8988T (cell line): ENCODE data around the gene BABAM2.
A peak's percentile ranks its signal among the peaks of the same experiment; 100 is the strongest.
"Not testable (repeated sequence)": the region's sequence is repeated elsewhere in the genome, so short reads cannot be mapped to it uniquely, and the experiment has no call there.

Experiments
- DNase-seq: peaks from one replicate; pipeline ENCODE4 v3.0.0; 2011

BABAM2 gene

DNA sequence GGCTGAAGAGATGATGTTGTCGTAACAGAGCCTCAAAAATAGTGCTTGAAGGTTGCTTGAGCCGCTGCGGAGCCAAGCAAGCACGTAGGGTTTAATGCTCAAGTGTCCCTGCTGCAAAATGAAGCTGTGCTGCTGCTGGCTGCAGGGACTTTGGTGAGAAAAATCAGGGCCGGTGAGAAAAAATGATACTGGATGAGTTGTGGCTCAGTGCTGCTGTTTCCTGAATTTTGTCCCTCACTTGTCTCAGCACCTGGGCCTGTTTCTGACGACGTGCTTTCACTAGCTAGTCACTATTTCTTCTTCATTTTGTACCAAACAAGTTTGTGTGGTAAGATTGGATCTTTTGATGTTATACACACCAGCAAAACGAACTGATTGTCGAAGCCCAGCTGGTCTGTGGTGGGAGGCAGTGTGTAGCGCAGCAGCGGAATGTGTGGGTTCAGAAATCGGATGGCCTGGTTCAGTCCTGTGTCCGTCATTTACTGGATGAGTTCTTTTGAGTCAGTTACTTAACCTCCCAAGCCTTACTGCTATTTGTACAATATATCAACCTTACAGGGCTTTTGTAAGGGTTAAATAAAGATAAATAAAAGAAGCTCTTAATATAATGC lies 329.3 kb downstream of the BABAM2 start:
- DNase-seq: no peak

DNA sequence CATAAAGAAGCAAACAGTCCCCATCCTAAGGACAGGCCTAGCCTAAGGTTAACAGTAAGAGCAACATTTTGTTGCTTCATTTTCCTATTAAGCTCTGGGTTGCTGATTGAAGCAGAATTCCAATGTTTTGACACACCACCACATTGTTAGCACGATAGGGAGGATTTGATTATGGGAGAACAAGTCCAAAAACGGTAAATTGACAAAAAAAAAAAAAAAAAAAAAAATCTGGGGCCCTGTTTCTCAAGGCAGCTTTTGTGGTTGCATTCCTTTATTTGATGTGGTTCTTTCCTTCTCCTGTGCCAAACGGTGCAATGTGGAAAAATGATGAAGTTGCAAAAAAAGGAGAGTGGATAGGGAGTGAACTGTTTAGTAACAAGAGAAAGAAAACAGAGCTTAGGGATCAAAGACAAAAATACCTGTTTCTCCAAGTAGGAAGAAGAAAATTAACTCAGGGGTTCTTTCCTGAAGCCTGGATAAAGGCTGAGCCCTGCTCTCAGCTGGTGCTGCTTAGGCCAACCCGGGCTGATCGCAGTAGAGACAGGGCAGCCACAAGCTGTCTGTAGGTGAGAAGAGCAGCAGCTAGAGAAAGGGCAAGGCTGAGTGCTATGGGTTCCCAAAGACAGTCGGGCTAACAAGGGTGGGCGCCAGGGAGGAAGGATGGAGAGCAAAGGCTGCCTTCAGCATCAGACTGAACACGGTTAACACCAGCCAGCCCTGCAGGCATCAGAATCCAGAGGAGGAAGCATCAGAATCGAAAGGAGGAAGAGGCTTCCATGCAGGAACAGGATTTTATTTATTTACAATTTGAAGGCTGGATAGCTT lies 334.3 kb downstream of the BABAM2 start:
- DNase-seq: no peak

DNA sequence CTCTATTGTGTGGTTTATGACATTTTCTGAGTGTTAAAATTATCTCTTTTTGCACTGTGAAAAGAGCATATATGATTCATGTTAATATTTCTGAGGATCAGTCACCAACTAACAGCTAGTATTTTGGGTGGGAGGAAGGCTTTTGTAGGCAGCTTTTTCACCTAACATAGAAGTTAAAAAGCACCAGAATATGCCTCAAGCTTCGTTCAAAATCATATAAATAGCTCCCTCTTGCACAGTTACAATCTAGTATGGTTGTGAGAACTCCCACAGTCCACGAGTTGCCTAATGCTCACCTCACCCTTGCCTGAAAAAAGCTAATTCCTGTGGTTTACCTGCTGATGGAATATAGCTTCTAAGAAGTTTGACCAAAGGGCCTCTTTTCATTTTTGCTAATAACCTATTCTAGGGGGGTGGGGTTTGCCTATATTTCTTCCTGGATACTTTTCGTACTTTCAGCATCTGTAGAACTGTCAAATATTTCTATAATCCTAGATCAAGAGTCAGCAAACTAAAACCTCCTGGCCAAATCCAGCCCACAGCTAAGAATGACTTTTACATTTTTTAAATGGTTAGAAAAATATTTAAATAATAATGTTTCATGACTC lies 335.0 kb downstream of the BABAM2 start:
- no peak for DNase-seq

GRCh38 chr2:28226558-28226957 lies 336.0 kb downstream of the BABAM2 start:
- DNase-seq: no peak

- no peak for DNase-seq
Measured at GRCh38 chr2:28227498-28227897, 337.0 kb downstream of the BABAM2 start.

DNA sequence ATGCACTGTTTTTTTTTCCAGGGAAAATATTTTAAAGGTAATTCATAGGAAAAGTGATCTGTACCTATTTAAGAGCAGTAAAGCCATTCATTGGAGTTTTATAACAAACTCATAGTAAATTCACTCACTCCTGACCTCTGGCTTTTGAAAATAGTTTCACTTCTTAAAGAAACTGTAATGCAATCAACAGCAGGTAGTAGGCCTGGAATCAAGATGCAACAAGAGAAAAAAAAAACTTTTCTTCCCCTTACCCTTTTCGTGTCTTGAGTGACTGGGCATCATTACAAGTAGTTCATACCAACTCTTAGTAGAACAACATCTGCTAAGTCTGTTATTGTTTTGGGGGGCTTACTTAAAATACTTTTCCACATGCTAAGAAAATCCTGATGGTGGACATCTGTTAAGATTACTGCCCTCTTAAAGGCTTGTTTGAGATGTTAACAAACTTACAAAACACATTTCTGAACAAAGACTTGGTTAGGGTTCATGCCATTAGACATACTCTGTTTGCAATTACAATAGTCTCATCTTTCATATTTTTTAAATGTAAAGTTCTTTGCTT lies 338.0 kb downstream of the BABAM2 start:
- no peak for DNase-seq

GRCh38 chr2:28231110-28231631 lies 340.6 kb downstream of the BABAM2 start:
- DNase-seq: no peak

GRCh38 chr2:28232295-28232694 lies 341.8 kb downstream of the BABAM2 start:
- DNase-seq: no peak

DNA sequence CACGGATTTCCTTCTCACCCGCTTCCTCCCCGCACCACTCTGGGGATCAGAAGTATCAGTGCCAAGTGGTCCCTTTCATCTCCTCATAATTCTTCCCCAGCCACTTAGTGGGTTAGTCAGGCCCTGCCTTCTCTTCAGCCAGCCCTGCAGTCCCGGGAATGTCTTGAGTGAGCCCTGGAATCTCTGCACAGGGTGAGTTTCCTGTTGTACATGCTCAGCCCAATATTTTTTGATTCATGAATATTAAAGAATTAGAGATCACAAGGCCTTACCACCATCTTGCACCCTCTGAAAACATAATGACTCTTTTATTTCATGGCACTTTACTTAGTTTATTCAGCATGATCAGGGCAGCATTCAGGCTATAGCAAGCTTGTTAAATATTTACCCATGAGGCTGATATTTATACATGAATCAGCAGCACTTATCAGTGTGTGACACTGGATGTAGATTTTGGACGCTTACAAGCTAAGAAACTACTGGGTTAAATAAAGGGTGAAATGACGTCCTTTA lies 342.7 kb downstream of the BABAM2 start:
- DNase-seq: no peak

DNA sequence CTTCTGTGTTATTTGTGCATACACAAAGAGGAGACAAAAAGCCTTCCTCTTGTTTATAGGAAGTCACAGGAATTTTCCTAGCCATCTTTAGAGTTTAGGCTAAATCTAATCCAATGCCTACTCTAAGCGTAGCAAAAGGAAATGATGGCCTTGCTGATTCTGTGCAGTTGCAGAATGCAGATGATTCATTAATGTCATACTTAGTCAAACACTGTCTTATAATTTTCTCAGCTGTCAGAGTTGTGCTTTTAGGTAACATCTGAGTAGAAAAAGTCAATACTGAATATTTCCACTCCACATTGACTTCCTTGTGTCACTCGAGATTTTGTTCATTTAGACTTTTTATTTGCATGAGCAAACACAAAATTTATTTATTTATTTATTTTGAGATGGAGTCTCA lies 344.3 kb downstream of the BABAM2 start:
- no peak for DNase-seq

DNA sequence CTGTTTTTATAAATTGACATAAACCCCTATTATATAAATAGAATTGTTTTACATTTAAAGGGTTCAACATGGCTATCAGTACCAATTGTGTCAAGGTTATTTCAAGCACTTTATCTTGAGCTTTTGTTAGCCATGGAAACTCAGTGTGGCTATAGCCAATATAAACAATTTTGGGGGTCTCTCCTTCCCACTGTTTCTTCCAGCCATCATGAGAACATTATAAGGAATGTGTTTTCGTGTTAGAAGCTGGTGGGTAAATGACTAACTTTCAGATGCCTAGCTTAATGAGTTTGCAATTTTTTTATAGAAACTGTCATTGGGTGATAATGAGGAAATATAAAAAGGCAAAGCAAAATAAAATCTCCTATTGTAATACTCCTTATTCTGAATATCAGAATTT lies 348.7 kb downstream of the BABAM2 start:
- DNase-seq: no peak

DNA sequence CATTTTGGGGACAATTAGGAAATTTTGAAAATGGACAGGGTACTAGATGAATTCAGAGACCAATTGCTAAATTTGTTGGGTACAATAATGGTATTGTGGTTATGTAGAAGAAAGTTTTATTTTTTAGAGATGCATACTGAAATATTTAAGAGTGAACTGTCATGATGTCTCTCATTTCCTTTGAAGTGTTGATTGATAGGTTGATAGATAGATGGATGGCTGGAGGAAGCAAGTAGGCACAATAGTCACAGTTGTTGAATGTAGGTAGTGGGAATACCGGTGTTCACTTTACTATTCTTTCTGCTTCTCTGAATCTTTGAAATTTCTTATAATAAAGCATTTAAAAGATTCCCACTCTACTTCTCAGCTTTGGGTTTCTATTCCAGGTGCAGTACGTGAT lies 350.4 kb downstream of the BABAM2 start:
- DNase-seq: no peak

DNA sequence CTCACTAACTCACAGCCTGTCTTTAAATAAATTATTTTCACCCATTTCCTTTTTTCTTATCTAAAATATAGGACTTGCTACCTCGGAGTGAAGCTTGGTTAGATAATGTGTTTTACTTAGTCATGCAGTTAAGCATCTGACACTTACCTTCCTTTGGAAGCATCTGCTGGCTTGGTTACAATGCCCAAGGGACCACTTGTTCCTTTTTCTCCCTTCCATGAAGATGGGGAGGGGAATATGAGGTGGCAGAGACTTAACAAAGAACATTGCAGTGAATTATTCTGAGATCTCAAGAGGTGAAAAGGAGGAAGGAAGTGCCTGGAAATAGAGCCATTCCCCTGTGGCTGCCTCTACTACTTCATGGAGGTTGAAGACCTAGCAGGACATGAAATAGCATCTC lies 356.8 kb downstream of the BABAM2 start:
- DNase-seq: no peak

DNA sequence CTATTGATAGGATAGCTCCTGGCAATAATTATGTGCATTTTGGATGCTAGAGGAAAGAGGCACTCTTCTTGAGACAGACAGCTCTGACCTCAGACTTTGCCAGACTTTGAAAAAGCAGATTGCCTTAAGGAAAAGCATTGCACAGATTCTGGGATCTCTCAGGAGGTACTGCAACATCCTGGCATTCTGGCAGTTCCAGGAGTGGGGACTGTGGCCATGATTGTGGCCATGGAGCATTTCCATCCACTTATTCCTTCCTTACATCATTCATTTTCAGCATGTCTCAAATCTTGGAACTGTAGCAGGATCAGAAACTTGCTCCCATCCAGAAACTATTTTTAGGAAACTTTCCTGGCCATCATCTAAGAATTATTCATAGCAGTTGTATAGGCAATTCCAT lies 357.2 kb downstream of the BABAM2 start:
- no peak for DNase-seq

- no peak for DNase-seq
Measured at GRCh38 chr2:28248511-28248910, 358.0 kb downstream of the BABAM2 start.

GRCh38 chr2:28250006-28250405 lies 359.5 kb downstream of the BABAM2 start:
- DNase-seq: peak; percentile 38

DNA sequence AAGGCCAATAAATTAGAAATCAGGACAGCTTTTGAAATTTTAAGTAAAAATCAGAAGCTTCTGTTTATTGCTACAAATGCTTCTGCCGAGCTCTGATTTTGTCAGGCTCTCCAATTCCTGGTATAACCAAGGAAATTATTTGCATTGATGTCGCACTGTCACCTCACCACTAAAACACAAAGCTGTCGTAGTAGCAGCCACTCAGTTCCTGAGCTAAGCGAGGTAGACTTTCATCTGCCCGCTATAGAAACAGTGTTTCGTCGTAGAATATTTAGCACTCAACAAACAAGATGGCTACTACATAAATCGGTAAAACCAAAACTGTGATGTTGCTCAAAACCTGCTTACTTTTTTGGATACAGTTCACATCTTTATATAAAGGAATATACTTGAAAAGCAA lies 360.8 kb downstream of the BABAM2 start:
- no peak for DNase-seq

DNA sequence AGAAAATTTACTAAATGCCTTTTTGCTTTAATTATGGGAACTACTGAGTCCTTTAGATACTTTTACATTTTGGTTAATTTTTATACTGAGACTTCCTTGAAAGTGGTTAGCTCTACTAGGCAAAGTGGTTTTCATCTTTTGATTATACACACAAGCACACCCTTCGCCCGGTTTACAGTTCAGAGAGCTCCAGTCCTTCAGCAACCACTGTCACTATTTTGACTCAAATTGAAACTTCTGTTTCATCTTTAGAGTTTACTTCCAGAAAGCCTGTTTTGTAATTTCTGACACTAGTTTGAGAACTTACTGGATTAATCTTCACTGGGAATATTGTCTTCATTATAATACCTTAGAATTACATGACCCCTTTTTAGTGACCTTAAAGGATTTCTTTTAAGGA lies 361.8 kb downstream of the BABAM2 start:
- no peak for DNase-seq

GRCh38 chr2:28253543-28253942 lies 363.0 kb downstream of the BABAM2 start:
- no peak for DNase-seq

DNA sequence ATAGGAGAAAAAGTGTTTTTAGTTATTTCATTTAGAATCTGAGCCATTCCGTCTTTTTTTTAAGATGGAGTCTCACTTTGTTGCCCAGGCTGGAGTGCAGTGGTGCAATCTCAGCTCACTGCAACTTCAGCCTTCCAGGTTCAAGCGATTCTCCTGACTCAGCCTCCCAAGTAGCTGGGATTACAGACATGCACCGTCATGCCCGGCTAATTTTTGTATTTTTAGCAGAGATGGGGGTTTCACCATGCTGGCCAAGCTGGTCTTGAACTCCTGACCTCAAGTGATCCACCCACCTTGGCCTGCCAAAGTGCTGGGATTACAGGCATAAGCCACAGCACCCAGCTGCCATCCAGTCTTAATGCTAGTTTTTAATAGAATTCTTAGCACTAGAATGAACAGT lies 364.7 kb downstream of the BABAM2 start:
- DNase-seq: not testable (repeated sequence)

- no peak for DNase-seq
Measured at GRCh38 chr2:28257182-28257581, 366.7 kb downstream of the BABAM2 start.

- not testable (repeated sequence) for DNase-seq
Measured at GRCh38 chr2:28259226-28259625, 368.7 kb downstream of the BABAM2 start.

DNA sequence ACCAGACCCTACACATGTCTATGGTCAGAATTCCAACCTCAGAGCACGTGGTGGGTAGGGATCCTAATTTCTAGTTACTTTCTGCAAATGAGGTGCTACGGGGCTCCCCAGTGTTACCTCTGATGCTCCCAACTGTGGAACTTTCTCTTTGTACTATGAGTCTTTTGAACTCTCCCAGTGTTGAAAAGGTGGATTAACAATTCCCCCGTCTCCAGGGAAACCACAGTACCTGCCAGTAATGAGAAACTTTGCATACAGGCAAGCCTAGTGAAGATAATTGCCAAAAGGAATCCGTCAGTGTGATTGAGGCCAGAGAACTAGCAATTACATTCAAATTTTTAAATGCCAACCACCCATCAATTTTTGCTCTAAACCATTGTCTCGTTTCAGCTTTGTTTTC lies 373.2 kb downstream of the BABAM2 start:
- no peak for DNase-seq

GRCh38 chr2:28267282-28267681 lies 376.8 kb downstream of the BABAM2 start:
- no peak for DNase-seq
